Neuronal stem cell (in vitro differentiated cells): ENCODE measurements around the gene MEIG1.
A peak's percentile ranks its signal among the peaks of the same experiment; 100 is the strongest.

Experiments used
- DNase-seq: peaks from one replicate; pipeline ENCODE4 v3.0.0-alpha.2; 2013; ENCODE audit warnings: low spot score
- H2AFZ ChIP-seq: one replicate; pipeline ENCODE4 v1.6.1; 2013; ENCODE audit warnings: mild to moderate bottlenecking, low read length, inconsistent platforms
- H2AK5ac ChIP-seq: 2 replicates; pipeline ENCODE4 v1.6.1; 2013; ENCODE audit warnings: low read depth, mild to moderate bottlenecking, inconsistent platforms, low read length, moderate library complexity, mixed read lengths
- H2BK120ac ChIP-seq: 2 replicates; pipeline ENCODE4 v1.6.1; 2013; ENCODE audit warnings: low read depth, mild to moderate bottlenecking, inconsistent platforms, low read length, moderate library complexity, mixed read lengths
- H2BK12ac ChIP-seq: one replicate; pipeline ENCODE4 v1.6.1; 2013; ENCODE audit warnings: low read length, inconsistent platforms
- H2BK15ac ChIP-seq: 2 replicates; pipeline ENCODE4 v1.6.1; 2013; ENCODE audit warnings: mild to moderate bottlenecking, low read length, inconsistent platforms, mixed read lengths
- H2BK5ac ChIP-seq: one replicate; pipeline ENCODE4 v1.6.1; 2013; ENCODE audit warnings: inconsistent platforms, mild to moderate bottlenecking, low read length, moderate library complexity
- H3K14ac ChIP-seq: one replicate; pipeline ENCODE4 v1.6.1; 2013; ENCODE audit warnings: low read length, inconsistent platforms
- H3K18ac ChIP-seq: 2 replicates; pipeline ENCODE4 v1.6.1; 2013; ENCODE audit warnings: low read length, inconsistent platforms
- H3K23ac ChIP-seq: 2 replicates; pipeline ENCODE4 v1.6.1; 2013; ENCODE audit warnings: low read depth, mild to moderate bottlenecking, mixed read lengths, low read length, inconsistent platforms; ENCODE audit not compliant: poor library complexity
- H3K27ac ChIP-seq: replicated peaks from 3 replicates; pipeline ENCODE4 v1.5.1; 2013; ENCODE audit warnings: low read length, inconsistent platforms
- H3K27me3 ChIP-seq, 3 experiments: 2 replicates each; pipeline ENCODE4 v1.6.1; 2013; ENCODE audit warnings: low read length in 3 of 3, mild to moderate bottlenecking in 2 of 3, inconsistent platforms in 1 of 3, low read depth in 1 of 3, mixed read lengths in 1 of 3, moderate library complexity in 1 of 3; ENCODE audit not compliant: control insufficient read depth in 3 of 3, insufficient read depth in 3 of 3
- H3K36me3 ChIP-seq, 2 donors: replicated peaks in 1 of 2; 2 replicates each; pipeline ENCODE4 v1.6.1; 2013; ENCODE audit warnings: low read length in 2 of 2; ENCODE audit not compliant: control insufficient read depth in 2 of 2, insufficient read depth in 2 of 2
- H3K4ac ChIP-seq: 2 replicates; pipeline ENCODE4 v1.6.1; 2013; ENCODE audit warnings: inconsistent platforms, mild to moderate bottlenecking, low read length, moderate library complexity
- H3K4me1 ChIP-seq, 2 donors: 1 replicate in 1 of 2; 2 replicates in 1 of 2; pipeline ENCODE4 v1.6.1; 2013; ENCODE audit warnings: low read length in 2 of 2, low read depth in 1 of 2; ENCODE audit not compliant: control insufficient read depth in 2 of 2, insufficient read depth in 1 of 2
- H3K4me2 ChIP-seq: one replicate; pipeline ENCODE4 v1.6.1; 2013; ENCODE audit warnings: mild to moderate bottlenecking, low read length, inconsistent platforms; ENCODE audit not compliant: insufficient read depth, poor library complexity, severe bottlenecking
- H3K4me3 ChIP-seq, 2 donors: 2 replicates each; pipeline ENCODE4 v1.5.1; 2013; ENCODE audit warnings: low read length in 2 of 2, mild to moderate bottlenecking in 2 of 2, inconsistent platforms in 1 of 2, moderate library complexity in 1 of 2
- H3K79me1 ChIP-seq: one replicate; pipeline ENCODE4 v1.6.1; 2013; ENCODE audit warnings: low read depth, mild to moderate bottlenecking, inconsistent platforms, low read length, moderate library complexity
- H3K9ac ChIP-seq: one replicate; pipeline ENCODE4 v1.6.1; 2013; ENCODE audit warnings: mild to moderate bottlenecking, low read depth, low read length, inconsistent platforms; ENCODE audit not compliant: poor library complexity
- H3K9me3 ChIP-seq, 2 donors: replicated peaks in 1 of 2; 2 replicates each; pipeline versions ENCODE3 to v1.6.1; 2013; ENCODE audit warnings: low read length in 2 of 2, mild to moderate bottlenecking in 2 of 2, inconsistent platforms in 1 of 2, low read depth in 1 of 2, mixed read lengths in 1 of 2, moderate library complexity in 1 of 2; ENCODE audit not compliant: control insufficient read depth in 2 of 2, insufficient read depth in 1 of 2
- H4K8ac ChIP-seq: one replicate; pipeline ENCODE4 v1.6.1; 2013; ENCODE audit warnings: low read depth, mild to moderate bottlenecking, inconsistent platforms, low read length, moderate library complexity
- H4K91ac ChIP-seq: one replicate; pipeline ENCODE4 v1.6.1; 2013; ENCODE audit warnings: low read length, low read depth, mild to moderate bottlenecking, inconsistent platforms; ENCODE audit not compliant: poor library complexity
- WGBS, 2 donors: extraction: QIAGEN DNeasy Blood & Tissue Kit; methylation state at CpG; one replicate each; pipeline ENCODE4 v1.1.7; 2013; ENCODE audit warnings: missing lambda C conversion rate in 2 of 2, mixed read lengths in 1 of 2; ENCODE audit not compliant: insufficient read length in 2 of 2, insufficient replicate concordance in 1 of 2; ENCODE audit errors: extremely low coverage in 2 of 2; 5-methylcytosine and 5-hydroxymethylcytosine counted together

MEIG1 gene

GRCh38 chr10:14954001-14954770, 5.0 kb upstream of the MEIG1 start, which contains the start of gene DCLRE1C:
Gene DCLRE1C (minus strand): TSS chr10:14954096. CDS start chr10:14954010, 86 bp downstream.
- peak; percentile 76 for DNase-seq
- Histone ChIP-seq H3K4me2 (peak within 1 kb of the TSS; percentile 83), H2AK5ac (no peak within 1 kb of the TSS), H4K8ac (no peak within 1 kb of the TSS), H3K36me3 (peaks cover 0 to 12% of the 10 kb centered on the region in 2 donors), H2BK5ac (no peak within 1 kb of the TSS), H2AFZ (peak within 1 kb of the TSS; percentile 95), H4K91ac (no peak within 1 kb of the TSS), H3K4ac (no peak within 1 kb of the TSS), H3K14ac (no peak within 1 kb of the TSS), H3K27me3 (no peaks in the 10 kb centered on the region), H3K4me3 (peak within 1 kb of the TSS; percentile 82 to 84), H2BK12ac (no peak within 1 kb of the TSS), H3K18ac (peak within 1 kb of the TSS; percentile 97), H2BK15ac (no peak within 1 kb of the TSS), H3K27ac (peak within 1 kb of the TSS; percentile 62), H3K9ac (peak within 1 kb of the TSS; percentile 95), H3K23ac (no peak within 1 kb of the TSS), H3K4me1 (peaks cover 4% of the 10 kb centered on the region in 2 donors), H3K79me1 (no peaks in the 10 kb centered on the region), H3K9me3 (no peaks in the 10 kb centered on the region), H2BK120ac (no peak within 1 kb of the TSS)
- WGBS, 2 donors = no CpG with 5 or more reads among the region's 45 CpGs

GRCh38 chr10:14954934-14955333, 4.3 kb upstream of the MEIG1 start:
- Histone ChIP-seq H2AK5ac (no peak overlapping the region), H2AFZ (no peak overlapping the region), H3K4me3 (peak overlapping the region in 1 of 2 donors; percentile 84), H3K4me2 (no peak overlapping the region), H3K4me1 (peaks cover 4% of the 10 kb centered on the region in 2 donors), H3K9me3 (no peaks in the 10 kb centered on the region), H3K4ac (no peak overlapping the region), H2BK15ac (no peak overlapping the region), H2BK12ac (no peak overlapping the region), H4K8ac (no peak overlapping the region), H3K27me3 (no peaks in the 10 kb centered on the region), H2BK5ac (no peak overlapping the region), H3K23ac (no peak overlapping the region), H3K14ac (no peak overlapping the region), H4K91ac (no peak overlapping the region), H2BK120ac (no peak overlapping the region), H3K9ac (no peak overlapping the region), H3K18ac (no peak overlapping the region), H3K27ac (no peak overlapping the region), H3K79me1 (no peaks in the 10 kb centered on the region), H3K36me3 (peaks cover 0 to 8% of the 10 kb centered on the region in 2 donors)
- DNase-seq = no peak
- WGBS, 2 donors = no CpG with 5 or more reads among the region's 19 CpGs

DNA sequence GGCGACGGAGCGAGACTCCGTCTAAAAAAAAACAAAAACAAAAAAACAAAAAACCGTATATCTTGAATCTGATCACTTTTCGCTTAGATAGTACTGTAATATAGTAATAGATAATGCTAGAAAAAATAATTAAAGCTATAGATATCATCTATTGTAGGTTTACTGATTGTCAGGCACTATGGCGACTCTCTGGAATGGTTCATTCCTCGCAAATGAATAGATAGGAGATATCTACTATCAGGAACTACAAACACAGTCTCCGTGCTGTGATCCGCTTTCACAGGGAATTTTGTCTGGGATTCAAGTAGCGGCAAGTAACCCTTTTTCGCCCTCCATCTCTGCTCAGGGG, 342 bp upstream of the MEIG1 start:
- H2BK120ac ChIP-seq = no peak overlapping the region
- no peaks in the 10 kb centered on the region for H3K36me3 ChIP-seq
- no peak overlapping the region for H2AK5ac ChIP-seq
- H3K4ac ChIP-seq = no peak overlapping the region
- H2AFZ ChIP-seq = peak overlapping the region; percentile 98
- peak overlapping the region; percentile 97 for H2BK5ac ChIP-seq
- H3K4me1 ChIP-seq = peaks cover 2% of the 10 kb centered on the region in 2 donors
- H3K9me3 ChIP-seq = no peaks in the 10 kb centered on the region
- no peaks in the 10 kb centered on the region for H3K79me1 ChIP-seq
- no peak overlapping the region for H3K14ac ChIP-seq
- no peak overlapping the region for H3K9ac ChIP-seq
- no peak overlapping the region for H2BK15ac ChIP-seq
- peak overlapping the region in 1 of 2 donors; percentile 77 for H3K4me3 ChIP-seq
- no CpG with 5 or more reads among the region's 12 CpGs for whole genome bisulfite sequencing, 2 donors
- no peaks in the 10 kb centered on the region for H3K27me3 ChIP-seq
- no peak overlapping the region for H3K27ac ChIP-seq
- DNase-seq = no peak
- H4K91ac ChIP-seq = no peak overlapping the region
- H3K18ac ChIP-seq = no peak overlapping the region
- peak overlapping the region; percentile 58 for H3K4me2 ChIP-seq
- no peak overlapping the region for H3K23ac ChIP-seq
- H2BK12ac ChIP-seq = no peak overlapping the region
- no peak overlapping the region for H4K8ac ChIP-seq

DNA sequence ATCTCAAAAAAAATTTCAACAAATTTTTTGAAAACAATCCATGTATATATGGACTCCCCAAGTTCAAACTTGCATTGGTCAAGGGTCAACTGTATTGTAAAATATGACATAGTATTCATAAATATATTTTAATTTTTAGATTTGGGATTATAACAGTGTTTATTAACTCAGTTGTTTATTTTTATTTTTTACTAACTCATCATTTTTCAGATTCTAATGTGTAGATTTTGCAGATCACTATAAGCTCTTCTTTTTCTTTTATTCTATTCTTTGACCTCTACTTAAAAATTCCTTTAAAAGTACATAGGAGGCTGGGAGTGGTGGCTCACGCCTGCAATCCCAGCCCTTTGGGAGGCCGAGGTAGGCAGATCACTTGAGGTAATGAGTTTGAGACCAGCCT, 8.7 kb downstream of the MEIG1 start:
- WGBS, 2 donors = no CpG with 5 or more reads among the region's 2 CpGs

More for the DNA sequence above, 8.7 kb downstream of the MEIG1 start:
- H3K4me2 ChIP-seq = no peak overlapping the region
- H3K18ac ChIP-seq = no peak overlapping the region
- H3K79me1 ChIP-seq = no peaks in the 10 kb centered on the region
- no peak overlapping the region for H2AK5ac ChIP-seq
- no peak overlapping the region for H3K9ac ChIP-seq
- H3K4ac ChIP-seq = no peak overlapping the region
- H3K9me3 ChIP-seq = no peaks in the 10 kb centered on the region
- H2AFZ ChIP-seq = no peak overlapping the region
- H2BK120ac ChIP-seq = no peak overlapping the region
- H4K91ac ChIP-seq = no peak overlapping the region
- H3K14ac ChIP-seq = no peak overlapping the region
- no peak overlapping the region for H3K4me3 ChIP-seq
- no peaks in the 10 kb centered on the region for H3K27me3 ChIP-seq
- H2BK5ac ChIP-seq = no peak overlapping the region
- no peak overlapping the region for H4K8ac ChIP-seq
- no peak overlapping the region for H3K23ac ChIP-seq
- DNase-seq = no peak
- no peak overlapping the region for H2BK15ac ChIP-seq
- H2BK12ac ChIP-seq = no peak overlapping the region
- no peaks in the 10 kb centered on the region for H3K36me3 ChIP-seq
- H3K27ac ChIP-seq = no peak overlapping the region
- H3K4me1 ChIP-seq = no peaks in the 10 kb centered on the region
